Upper lobe of left lung (tissue), 4 donors: Measurements from ENCODE around the gene EMX1.

ENCODE experiments used
- CTCF ChIP-seq, 6 experiments: fragments of 450-650 bp in 4 of 6; fragments of 200-600 bp in 2 of 6; sonication (generic) in 2 of 6; IDR thresholded peaks; one replicate each; pipeline ENCODE4 v1.5.1; 2016 to 2019; ENCODE audit warnings: antibody characterized with exemption in 6 of 6
- EP300 ChIP-seq, 4 donors: sonication (generic); formaldehyde crosslinking; IDR thresholded peaks; one replicate each; pipeline ENCODE4 v1.5.1; 2017; ENCODE audit warnings: antibody characterized with exemption in 4 of 4, control low read depth in 2 of 4
- POLR2A ChIP-seq, 4 donors: fragments of 450-650 bp; IDR thresholded peaks; one replicate each; pipeline ENCODE4 v1.5.1; 2016 to 2017; ENCODE audit warnings: antibody characterized with exemption in 4 of 4, mild to moderate bottlenecking in 2 of 4
- POLR2AphosphoS5 ChIP-seq, 2 donors: sonication (generic); formaldehyde crosslinking; IDR thresholded peaks; one replicate each; pipeline ENCODE4 v1.5.1; 2017; ENCODE audit warnings: antibody characterized with exemption in 2 of 2

- no peak for TF ChIP-seq CTCF (IDR thresholded peaks at IDR 0.05)
- TF ChIP-seq POLR2AphosphoS5 (IDR thresholded peaks at IDR 0.05), result no peak
- TF ChIP-seq EP300 (IDR thresholded peaks at IDR 0.05), result no peak
- no peak for TF ChIP-seq POLR2A (IDR thresholded peaks at IDR 0.05)
Observed at GRCh38 chr2:72935611-72935957, 18.3 kb downstream of the EMX1 start.
